DMS153 treated with DMSO at 0.1 percent for 48 hours (cell line): Measurements from ENCODE around the gene MYH15.

Source experiments
- DNase-seq: peaks from one replicate; lab custom pipeline; 2025; ENCODE audit not compliant: unreplicated experiment; lab: John Stamatoyannopoulos, UW

The MYH15 gene

DNA sequence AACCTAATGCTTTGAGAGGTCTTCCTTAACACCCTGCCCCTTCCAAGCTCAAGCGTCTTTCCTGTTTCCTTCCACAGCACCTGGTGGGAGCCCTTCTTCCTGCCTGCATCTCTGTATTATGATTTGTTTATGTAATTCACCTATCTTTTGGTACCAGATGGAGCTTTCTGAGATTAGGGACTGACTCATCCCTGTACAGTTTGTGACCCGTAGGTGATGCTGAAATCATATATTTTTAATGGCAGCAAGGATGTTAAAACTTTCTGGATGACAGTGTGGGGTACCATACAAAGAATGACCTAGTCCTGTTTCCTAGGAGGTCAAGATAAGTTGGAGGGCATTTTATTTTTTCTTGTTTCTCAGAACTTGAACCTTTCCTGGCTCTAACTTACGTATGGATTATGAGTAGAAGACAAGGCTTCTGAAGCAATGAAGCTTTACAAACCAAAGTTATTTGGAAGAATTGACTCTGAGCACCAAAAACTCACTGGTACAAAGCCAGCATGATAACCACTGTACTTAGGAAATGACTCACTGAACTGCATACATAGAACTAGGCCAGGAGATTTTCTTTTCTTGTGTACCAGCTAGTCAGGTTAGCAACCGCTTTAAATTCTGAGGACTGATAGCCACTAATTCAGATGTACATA lies 167.4 kb downstream of the MYH15 start:
- DNase-seq: no peak

DNA sequence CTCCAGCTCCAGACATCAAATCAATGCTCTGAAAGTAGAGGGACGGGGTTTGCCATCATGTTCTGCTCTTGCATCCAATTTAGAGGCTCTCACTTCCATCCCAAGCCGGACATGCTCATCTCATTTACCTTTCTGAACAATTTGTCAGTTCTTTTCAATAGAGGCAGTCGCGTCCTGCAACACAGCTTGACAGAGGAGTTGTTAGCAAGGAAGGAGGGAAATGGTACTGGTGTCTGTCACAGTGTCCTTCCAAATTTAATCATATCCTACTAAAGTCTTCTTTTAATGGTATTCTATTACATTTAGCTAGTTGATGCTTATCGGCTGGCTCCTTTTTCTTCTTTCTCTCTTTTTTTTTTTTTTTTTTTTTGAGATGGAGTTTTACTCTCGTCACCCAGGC lies 168.5 kb downstream of the MYH15 start:
- no peak for DNase-seq

DNA sequence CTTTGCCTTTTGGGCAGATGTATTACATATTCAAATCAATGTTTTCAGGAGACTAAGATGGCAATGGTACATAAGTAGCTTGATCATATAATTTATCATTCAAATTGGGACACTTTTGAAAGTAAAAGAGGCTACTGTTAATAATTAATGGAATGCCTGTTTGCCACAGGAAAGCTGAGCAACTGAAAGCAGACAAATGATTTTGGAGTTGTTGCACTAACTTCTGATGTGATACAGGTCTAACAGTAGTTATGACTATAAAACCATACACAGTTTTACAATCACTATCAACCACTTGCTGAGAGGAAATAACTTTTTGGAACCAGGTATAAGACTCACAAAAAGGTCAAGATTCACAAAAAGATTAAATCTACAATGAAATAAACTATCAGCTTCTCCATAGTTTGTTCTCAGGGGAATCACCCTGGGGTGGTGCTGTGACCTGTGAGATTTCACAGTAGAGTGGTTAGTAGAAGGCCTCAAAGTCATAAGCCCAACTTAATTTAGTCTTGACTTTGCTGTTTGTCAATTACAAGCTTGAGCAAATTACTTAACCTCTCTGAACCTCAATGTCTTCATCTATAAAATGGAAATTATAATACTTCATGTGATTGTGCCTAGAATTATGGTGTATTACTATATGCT lies 171.4 kb downstream of the MYH15 start:
- DNase-seq: no peak

DNA sequence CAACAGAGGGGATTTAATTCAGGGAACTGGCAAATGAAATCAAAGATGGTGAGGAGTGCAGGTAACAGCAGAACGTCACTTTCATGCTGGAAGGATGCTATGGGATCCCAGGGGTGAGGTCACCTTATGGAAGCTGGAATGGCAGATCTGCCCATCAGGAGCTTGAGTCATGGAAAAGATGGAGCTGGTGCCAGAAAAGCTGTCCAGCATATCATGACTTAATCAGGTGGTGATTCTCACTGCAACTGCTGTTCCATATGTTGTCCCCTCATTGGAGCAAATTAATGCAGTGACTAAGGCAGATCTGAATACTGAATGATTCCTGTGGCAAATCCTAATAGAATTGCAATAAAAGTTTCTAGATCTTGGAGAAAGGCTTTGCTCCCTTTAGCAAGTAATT lies 175.7 kb downstream of the MYH15 start:
- DNase-seq: no peak

DNA sequence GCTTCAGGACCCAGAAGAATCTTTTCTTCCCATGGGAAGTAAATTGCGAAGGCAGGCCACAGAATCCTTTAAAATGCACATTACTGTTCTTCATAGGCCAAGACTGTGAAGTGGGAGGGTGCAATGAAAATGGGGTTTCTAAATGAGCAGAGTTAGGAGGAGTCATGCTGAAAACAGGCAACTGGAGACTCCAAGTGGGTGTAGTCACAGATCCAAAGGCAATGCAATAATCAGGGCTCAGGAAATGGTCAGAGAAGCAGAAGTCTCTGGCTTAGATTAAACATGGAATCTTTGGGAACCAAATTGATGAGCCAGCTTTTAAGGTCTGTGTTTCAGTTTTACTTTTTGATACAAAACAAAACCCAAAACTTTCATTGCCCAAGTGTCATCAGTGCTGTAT lies 176.4 kb downstream of the MYH15 start:
- no peak for DNase-seq

DNA sequence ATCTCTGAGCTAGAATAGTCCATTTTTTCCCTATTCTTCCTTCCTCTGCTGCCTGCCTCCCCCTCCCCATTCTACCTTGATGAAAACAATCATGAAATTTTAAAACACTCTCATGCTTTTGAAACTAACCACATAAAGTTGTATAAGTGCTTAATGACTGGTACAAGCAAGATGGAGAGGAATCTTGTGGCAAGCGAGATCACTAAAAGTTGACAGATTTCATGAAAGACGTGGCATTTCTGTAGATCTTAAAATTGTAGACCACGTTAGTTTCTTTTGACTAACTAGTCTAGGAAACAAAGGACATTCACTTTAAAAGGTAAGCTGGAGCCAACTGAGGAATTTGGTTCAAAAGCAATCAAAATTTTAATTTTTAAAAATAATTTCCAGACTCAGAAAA lies 178.6 kb downstream of the MYH15 start:
- no peak for DNase-seq
